ENCODE data around the gene PGR.
"Not testable (repeated sequence)": the region's sequence is repeated elsewhere in the genome, so short reads cannot be mapped to it uniquely, and the experiment has no call there.

PGR gene

DNA sequence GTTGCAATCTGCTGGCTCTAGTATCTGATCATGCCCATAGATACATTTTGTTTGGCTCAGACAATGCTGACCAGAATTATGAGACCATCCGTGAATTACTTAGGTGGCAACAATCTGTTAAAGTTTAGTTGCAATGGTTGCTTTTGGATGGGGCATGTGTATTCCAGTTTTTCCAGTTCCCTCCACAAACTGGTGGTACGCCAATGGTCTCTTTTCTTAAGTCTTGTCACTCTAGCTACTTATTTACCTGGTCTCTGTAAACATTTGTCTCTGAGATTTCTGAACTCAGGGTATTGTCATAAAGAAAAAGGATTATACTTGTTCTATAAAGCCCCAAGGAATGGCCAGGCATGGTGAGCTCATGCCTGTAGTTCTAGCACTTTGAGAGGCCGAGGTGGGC lies 65.9 kb downstream of the PGR start:
- DNase-seq: no peak

DNA sequence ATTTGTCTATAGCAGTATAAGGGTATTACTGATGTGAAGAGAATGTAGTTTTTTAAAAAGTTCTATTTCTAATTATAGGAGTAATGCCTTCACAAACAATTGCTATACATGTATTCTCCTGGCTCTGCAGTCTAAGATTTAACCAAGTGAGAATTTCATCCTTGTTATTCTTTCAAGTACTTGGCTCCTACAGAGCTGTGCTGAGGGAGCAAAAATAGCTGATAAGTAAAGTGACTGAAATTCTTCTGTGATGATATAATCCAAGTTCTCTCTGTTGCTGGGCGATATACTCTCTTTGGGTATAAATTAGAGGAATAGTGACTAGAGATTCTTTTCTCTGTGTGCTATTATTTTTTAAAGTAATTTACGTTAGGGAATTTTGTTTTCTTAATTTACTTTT lies 68.0 kb downstream of the PGR start:
- peak; percentile 21 for DNase-seq

DNA sequence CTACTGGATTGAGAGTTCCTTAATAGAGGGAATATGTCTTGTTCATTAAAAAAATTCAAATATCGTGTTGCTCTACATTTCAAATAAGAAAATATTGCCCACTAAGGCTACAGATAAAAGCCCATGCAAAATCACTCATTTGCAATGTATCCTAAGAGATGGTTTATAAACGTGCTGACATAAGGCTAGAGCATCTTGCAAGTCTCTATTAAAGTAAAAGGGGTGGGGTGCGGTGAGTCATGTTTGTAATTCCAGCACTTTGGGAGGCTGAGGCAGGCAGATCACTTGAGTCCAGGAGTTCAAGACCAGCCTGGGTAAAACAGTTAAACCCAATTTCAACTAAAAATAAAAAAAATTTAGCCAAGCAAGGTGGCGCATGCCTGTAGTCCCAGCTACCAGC lies 70.3 kb downstream of the PGR start:
- DNase-seq: no peak

DNA sequence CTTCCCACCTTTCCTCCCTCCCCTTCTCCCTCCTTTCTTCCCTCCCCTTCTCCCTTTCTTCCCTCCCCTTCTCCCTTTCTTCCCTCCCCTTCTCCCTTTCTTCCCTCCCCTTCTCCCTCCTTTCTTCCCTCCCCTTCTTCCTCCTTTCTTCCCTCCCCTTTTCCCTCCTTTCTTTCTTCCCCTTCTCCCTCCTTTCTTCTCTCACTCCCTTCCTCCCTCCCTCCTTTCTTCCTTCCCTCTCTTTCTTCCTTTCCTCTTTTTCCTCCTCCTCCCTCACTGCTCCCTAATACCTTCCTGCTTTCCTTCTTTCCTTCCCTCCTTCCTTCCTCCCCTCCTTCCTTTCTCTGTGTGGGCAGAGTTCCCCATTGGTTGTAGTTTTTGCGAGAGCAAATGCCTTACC lies 76.1 kb downstream of the PGR start:
- no peak for DNase-seq

DNA sequence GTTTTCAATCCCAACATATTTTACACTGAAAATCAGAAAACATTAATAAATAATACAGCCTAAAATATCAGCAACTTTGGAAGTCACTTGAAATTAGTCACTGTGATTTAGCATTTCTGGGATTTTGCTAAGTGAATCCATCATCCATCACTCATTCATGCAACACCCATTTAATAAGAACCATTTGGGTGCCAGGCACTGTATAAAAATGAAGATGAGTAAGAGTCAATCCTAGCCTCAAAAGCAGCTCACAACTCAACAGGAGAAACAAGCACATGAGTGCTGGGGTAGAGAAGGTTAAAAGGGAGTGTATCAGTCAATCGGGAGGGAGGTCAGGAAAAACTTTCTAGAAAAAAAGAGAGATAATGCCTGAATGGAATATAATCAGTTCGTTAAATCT lies 77.9 kb downstream of the PGR start:
- no peak for DNase-seq

DNA sequence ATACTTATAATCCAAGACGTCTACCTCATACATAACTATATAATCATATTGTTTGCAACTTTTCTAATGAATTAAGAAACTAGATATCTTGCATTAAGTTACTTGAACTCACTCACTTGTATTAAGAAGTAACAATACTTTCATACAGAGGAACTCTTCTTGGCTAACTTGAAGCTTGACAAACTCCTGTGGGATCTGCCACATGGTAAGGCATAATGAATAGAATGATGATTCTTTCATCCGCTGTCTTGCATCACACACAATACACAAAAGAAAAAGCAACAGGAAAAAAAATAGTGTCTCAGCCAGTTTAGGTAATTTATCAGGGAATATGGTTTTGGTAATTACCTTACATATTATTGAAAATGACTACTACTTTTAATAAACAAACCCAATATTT lies 79.8 kb downstream of the PGR start:
- no peak for DNase-seq

DNA sequence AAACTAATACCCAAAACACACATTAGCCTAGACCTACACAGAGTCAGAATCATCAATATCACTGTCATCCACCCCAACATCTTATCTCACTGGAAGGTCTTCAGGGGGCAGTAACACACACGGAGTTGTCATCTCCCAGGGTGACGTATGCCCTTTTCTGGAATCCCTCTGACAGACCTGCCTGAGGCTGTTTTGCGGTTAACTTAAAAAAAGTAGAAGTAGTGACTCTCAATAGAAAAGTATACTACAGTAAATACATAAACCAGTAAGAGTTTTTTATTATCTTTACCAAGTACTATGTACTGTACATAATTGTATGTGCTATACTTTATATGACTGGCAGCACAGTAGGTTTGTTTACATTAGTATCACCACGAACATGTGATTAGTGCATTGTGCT lies 80.5 kb downstream of the PGR start:
- no peak for DNase-seq

DNA sequence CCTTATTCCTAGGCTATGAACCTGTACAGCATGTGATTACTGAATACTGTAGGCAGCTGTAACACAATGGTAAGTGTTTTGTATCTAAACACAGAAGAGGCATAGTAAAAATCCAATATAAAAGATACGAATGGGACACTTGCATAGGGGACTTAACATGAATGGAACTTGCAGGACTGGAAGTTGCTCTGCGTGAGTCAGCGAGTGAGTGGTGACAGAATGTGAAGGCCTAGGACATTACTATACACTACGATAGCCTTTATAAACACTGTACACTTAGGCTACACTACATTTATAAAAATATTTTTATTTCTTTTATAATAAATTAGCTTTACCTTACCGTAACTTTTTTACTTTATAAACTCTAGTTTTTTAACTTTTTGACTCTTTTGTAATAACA lies 81.1 kb downstream of the PGR start:
- no peak for DNase-seq

DNA sequence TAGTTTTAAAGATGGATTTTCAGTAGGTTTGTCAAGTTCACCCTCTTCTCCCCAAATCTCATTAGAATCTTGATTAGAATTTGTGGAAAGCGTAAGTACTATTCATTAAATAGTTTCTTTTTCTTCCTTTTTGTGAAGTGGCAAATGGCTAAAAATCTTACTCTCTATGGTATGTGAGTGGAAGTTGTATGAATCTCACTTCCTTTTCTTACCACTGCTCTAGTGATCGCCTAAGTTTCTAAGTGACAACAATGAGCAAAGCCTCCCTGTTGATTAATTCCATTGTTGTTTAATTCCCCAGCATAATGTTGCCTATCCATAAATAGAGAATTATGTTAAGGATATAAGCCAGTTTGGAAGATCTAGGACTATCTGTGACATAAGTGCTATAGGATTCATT lies 82.7 kb downstream of the PGR start:
- DNase-seq: no peak

DNA sequence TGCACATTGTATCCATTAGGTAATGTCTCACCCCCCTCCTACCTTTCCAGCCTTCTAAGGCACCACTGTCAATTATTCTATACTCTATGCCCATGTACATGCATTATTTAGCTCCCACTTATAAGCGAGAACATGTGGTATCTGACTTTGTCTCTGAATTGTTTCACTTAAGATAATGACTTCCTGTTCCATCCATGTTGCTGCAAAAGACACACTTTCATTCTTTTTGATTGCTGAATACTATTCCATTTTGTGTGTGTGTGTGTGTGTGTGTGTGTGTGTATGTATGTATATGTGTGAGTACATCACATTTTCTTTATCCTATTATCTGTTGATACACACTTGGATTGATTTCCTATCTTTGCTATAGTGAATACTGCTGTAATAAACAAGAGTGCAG lies 84.2 kb downstream of the PGR start:
- DNase-seq: no peak

DNA sequence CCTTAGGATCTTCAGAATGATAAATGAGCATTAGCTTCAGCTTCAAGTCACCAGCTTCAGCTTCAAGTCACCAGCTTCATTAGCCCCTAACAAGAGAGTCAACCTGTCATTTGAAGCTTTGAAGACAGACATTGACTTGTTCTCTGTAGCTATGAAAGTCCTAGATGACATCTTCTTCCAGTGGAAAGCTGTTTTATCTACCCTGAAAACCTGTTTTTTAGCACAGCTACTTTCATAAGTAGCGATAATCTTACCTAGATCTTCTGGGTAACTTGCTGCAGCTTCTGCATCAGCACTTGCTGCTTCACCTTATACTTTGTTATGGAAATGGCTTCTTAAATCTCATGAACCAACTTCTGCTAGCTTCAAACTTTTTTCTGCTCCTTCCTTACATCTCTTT lies 85.7 kb downstream of the PGR start:
- DNase-seq: no peak

DNA sequence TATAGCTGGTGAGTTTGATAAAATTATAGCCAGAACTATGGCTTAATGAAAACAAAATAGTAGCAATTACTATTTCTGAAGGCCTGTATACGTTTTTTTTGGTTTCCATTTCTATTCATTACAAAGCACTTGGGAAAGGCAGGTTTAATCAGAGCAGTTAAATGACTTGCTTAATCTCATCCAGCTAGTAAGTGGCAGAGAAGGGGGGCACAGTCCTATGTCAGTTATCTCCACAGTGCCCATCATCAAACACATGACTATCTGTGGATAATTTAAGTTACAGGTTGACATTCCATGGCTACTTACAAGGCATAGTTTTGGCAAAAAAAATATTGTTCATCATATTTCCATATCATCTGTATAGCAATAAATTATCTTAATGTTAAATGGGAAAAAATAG lies 93.7 kb downstream of the PGR start:
- no peak for DNase-seq

DNA sequence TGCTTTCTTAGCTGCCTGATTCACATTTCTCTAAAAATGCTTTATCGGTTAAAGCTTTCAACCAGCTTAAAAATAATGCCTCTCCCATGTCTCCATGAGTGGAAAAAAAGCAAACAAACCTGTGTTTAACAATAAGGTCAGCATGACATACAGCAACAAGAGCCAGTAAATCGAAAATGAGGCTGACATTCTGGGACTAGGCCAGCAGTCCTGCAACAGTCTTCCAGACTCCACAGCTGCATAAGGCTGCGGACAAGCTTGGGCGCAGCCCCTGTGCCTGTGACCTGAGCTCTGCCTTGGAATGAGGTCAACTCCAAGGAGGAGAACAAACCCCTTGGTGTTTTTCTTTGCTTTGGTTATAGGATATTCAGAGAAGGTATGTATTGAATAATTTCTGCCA lies 95.5 kb downstream of the PGR start:
- no peak for DNase-seq

DNA sequence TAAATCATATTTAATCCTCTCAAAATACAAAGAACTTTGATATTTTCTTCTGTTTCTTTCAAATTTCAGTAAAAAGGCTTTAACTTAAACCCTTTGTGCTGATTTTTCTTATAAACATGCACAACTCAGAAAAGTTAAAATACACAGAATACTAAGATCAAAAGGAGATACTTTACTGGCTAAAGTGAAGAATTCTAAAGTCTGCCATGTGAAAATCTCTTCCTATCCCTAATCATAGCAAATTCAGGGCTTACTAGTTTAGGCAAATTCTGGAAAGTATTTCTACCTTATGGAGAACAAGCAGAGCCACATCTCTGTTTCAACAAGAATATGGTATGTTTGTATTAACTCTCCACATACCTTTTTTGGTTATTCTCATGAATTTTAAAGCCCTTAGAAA lies 96.6 kb downstream of the PGR start:
- DNase-seq: no peak

DNA sequence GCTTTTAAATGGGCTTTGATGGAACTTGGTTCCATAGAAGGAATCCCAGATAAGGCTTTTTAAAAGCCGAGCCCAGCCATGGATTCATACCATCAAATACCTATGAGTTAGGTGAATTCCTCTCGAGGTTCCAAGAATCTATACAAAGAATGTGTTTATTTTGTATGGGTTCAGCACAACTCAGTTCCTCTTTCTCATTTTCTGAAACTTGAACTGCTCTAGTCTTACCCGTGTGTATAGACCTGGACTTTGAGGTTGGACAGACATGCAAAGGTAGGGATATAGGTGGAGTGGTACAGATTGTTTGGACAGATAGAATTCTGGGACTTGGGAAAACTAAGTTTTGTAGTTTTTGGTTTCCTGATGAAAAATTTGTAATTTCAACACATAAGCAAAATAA lies 97.9 kb downstream of the PGR start:
- no peak for DNase-seq

DNA sequence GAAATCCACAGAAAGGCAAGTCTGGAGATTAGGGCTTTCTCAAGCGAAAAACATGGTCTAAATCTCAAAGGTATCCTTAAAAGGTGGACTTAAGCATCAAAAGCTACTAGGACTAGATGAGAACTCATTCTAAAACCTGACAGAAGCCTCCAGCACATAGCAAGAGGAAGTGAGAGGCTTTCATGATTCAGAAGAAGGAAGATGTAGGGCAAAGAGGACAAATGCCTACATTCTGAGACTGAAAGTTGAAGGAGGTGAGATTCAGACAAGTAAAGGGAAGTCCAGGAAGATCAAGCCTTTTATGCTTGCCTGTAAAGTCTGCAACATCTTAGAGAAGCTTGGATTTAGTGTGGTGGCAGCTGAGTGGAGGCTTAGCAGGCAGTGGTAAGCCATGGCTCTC lies 98.9 kb downstream of the PGR start:
- DNase-seq: no peak

DNA sequence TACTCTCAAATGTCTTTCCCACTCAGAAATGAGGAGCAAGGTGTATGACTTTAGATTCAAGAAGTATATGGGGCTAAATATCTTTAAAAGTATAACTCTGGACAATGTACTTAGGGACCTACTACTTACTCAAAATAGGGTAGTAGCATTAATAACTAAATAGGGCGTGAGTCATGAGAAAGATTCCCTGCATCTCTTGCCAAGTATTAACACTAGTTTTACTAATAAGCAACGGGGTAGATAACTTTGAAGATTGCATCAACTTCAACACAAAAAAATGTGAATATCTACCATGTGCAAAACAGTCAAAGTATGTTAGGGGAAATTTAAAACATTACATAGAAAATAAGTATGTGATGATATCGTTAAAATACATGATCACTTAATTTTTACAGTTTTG lies 99.6 kb downstream of the PGR start:
- DNase-seq: peak; percentile 37

DNA sequence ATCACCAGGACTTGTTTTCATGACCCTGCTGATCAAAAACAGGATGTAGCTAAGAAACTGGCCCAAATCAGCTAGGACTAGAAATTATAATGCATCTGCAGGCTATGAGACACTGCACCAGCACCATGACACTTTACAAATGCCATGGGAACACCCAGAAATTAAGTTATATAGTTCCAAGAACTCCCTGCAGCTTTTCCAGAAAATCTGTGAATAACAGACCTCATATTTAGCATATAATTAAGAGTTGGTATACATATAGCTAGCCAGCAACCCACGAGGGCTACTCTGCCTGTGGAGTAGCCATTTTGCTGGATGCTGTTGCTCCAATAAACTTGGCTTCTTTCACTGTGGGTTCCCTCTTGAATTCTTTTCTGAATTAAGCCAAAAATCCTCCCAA lies 101.0 kb downstream of the PGR start:
- no peak for DNase-seq

DNA sequence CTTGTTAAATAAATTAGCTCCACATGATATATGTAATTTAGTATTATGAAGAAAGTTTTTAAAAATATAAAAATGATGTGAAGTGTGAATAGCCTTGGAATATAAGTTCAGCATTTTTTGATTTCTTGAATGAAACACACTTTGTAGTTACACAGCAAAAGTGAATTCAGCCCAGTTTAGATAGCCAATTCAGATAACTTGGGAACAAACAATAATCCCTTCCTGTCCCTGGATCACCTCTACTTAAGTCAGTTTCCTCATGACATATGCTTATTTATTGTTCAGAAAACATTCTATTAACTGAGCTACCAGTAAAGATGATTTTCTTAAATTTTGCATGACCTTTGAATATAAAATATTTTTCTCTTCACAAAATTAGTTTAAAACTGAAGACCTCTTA lies 107.4 kb downstream of the PGR start:
- no peak for DNase-seq

DNA sequence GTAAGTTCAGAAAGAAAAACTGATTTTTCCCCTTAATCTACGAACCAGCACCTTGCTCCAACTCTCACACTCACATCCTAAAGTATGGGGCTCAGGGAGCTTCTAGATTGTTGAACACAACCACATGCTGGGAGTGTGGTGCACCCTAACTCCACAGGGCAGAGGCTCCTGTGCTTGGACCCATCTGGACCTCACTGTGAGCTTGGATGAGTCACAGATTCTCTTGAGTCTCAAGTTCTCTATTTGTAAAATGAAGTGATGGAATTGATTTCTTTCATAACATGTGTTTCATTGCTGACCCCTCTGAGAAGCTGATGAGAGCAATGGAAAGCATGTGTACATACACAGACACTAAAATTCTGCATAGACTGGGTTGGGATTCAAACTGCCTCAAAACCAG lies 109.7 kb downstream of the PGR start:
- peak; percentile 3 for DNase-seq

DNA sequence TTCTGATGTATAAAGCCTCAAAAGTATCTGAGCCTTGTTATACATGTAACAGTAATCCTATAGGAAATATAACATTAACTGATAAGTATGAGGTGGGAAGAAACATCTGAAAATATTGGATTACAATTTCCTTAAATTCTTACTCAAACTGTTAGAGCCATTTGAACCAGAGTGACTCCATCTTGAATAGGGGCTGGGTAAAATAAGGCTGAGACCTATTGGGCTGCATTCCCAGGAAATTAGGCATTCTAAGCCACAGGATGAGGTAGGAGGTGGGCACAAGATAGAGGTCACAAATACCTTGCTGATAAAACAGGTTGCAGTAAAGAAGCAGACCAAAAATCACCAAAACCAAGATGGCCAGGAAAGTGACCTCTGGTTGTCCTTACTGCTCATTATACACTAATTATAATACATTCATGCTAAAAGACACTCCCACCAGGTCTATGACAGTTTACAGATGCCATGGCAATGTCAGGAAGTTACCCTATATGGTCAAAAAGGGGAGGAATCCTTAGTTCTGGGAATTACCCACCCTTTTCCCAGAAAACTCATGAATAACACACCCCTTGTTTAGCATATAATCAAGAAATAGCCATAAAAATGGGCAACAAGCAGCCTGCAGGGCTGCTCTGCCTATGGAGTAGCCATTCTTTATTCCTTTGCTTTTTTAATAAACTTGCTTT lies 114.9 kb downstream of the PGR start:
- DNase-seq: no peak

DNA sequence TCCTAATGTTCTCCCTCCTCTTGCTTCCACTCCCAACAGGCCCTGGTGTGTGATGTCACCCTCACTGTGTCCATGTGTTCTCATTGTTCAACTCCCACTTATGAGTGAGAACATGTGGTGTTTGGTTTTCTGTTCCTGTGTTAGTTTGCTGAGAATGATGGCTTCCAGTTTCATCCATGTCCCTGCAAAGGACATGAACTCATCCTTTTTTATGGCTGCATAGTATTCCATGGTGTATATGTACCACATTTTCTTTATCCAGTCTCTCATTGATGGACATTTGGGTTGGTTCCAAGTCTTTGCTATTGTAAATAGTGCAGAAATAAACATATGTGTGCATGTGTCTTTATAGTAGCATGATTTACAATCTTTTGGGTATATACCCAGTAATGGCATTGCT lies 115.9 kb downstream of the PGR start:
- not testable (repeated sequence) for DNase-seq

DNA sequence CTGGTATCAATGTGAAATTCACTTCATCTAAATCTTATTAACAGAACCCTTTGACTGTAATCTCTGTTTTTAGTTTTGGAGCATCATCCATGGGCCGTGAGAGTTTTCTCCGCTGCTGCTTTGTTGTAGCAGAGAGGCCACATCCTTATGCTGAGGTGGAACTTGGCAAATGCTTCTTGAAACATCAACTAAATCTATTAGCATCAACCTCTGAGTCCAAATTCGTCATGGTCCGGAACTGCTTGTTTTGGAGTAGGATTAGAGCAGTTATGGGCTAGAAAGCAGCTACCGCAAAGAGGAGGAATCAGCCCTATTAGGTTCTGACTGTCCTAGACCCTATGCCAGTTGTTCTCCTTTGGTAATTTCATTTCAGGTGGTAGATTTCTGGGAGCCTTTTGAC lies 117.7 kb downstream of the PGR start:
- no peak for DNase-seq

DNA sequence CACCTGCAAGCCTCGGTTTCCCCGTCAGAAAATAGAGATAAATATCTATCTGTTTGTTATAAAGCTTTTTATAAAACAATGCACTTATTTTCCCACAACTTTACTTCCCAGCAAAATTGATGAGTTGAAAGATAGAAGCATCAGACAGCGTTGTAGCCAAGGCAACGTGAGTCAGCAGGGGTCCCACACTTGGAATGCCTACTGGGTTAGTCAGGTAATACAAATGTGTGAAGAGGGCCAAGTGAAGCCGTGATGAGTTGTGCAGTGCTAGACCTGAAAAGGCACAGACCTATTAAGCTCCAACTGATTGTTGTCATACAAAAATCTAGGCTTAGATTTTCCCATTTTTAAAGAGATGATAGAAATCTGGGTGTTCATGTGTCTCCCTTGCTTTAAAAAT lies 118.7 kb downstream of the PGR start:
- peak; percentile 8 for DNase-seq

DNA sequence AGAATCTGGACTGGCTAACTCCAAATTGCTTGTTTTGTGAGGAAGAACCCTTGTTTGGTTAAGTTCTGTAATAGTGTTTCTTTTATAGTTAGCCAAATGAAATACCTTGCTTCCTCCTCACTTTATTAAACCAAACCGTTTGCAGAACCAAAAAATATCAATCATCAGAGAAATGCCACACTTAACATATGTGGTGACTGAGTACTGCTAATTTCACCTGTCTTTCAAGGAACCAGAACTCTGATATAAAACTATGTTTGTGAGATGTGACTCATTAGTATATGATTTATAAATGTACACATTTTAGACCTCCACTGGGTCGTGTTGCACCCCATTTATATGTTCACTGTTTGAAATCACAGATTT lies 119.9 kb downstream of the PGR start:
- no peak for DNase-seq
